HG03097 (cell line): ENCODE results near the gene FAM174B.

Source experiments
- ATAC-seq: cut with Tn5 transposase; IDR thresholded peaks from one replicate; pipeline ENCODE4 v1.9.1; 2021; ENCODE audit not compliant: unreplicated experiment, low FRiP score

Gene FAM174B

DNA sequence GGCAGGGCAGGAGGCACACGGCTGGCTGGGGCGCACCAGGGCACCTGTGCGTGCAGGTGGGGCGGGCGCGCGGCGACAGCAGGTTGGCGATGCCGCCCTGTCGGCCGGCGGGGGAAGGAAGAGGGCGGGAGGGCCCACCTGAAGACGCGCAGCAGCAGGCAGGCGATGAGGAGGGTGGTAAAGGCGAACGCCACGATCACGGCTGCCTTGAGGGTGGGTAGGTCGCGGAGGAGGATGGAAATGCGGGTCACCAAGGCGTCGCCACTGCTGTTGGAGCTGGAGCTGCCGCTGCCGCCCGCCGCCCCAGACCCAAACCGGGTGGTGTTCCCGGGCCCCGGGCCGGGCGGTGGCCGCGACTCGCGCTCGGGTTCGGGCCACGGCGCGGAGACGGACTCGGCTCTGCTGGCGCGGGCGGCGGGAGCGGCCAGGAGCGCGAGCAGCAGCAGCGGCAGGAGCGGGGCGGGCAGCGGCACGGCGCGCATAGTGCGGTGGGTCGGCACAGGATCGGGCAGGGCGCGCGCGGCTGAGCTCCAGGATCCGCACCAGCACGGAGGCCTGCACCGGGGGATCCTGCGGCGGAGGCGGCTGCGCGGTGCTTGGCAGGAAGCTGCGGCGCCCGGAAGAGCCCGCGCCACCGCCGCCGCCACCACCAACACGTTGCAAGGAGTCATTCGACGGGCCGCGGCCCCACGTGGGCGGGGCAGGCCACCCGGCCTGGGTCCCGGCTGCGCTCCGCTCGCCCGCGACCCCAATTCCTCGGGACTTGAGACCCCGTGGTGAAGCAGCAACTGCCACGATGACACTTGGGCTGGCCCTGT, at the start of gene FAM174B:
Gene FAM174B, minus strand, starts transcription at position 598 of the 818 bp plus-strand sequence.
- no peak for ATAC-seq

DNA sequence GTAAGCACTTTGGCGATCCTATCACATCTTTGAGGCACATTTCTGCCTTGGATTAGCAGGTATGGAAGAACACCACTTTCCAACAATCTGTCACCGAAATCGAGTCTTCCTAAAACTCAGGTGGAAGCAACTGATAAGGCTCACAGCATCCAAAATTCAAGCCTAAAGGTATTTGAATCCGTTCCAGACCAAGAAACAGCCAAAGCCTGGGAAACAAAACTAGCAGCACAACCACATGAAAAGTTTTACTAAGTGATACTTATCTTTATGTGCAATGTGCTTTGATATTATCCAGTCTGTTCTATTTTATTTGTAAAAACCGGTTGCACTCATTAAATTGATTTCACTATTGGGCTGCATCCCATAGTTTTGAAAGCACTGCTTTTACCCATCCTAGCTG, 40.5 kb upstream of the FAM174B start:
- no peak for ATAC-seq

DNA sequence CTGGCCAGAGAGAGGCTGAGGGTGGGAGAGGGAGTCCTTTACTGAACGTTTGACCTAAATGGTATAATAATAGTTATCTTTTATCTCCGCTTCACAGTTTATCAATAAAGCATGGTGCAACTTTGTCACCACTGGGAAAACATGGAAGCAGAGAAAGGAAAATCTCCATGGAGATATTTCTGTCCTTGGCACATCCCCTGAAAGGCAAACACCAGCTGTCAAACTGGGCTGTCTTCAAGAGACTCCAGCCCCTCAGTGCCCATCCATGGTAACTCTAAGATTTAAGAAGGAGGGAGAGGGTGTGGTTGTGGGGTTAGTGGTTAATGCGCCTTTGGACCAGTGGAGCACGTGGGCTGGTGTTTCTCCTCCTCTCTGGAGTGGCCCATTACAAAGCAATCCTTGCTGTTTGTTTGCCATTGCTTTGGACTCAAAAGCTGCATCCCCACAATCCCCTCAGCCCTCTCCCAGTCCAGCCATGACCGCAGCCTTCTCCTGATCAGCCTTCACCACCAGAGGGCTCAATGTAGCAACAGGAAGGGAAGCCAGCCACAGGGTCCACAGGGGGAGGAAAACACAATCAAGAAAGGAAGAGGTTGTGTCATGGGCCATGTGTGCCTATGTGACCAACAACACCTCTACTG, 38.2 kb upstream of the FAM174B start:
- no peak for ATAC-seq

GRCh38 chr15:92690395-92690794, 34.8 kb upstream of the FAM174B start:
- ATAC-seq, result no peak

DNA sequence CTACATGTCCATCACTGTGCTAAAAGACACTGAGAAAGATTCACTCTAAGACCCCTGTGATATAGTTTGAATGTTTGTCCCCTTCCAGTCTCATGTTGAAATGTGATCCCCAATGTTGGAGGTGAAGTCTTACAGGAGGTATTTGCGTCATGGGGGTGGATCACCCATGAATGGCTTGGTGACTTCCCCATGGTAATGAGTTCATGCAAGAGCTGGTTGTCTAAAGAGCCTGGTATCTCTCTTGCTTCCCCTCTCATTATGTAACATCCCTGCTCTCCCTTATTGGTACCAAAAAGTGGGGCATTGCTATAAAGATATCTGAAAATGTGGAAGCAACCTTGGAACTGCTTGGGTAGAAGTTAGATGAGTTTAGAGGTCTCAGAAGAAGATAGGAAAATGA, 32.2 kb upstream of the FAM174B start:
- ATAC-seq, result no peak

GRCh38 chr15:92687195-92687602, 31.6 kb upstream of the FAM174B start:
- no peak for ATAC-seq

DNA sequence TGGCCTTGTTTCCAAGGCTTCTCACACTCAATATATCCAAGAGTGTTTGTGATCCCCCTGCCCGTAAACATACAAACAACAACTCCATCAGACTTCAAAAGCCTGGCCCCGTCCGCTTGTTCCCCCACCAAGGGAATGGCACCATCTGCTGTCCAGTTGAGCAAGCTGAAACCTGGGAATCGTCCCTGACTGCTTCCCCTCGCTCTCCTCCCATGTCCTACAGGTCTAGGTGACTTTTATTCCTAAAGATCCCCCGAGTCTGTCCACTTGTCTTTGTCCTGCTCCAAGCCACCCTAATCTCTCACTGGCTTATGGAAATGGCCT, 27.9 kb upstream of the FAM174B start:
- ATAC-seq, result no peak

- ATAC-seq, result no peak
Measured at GRCh38 chr15:92682741-92683510, 27.4 kb upstream of the FAM174B start.

DNA sequence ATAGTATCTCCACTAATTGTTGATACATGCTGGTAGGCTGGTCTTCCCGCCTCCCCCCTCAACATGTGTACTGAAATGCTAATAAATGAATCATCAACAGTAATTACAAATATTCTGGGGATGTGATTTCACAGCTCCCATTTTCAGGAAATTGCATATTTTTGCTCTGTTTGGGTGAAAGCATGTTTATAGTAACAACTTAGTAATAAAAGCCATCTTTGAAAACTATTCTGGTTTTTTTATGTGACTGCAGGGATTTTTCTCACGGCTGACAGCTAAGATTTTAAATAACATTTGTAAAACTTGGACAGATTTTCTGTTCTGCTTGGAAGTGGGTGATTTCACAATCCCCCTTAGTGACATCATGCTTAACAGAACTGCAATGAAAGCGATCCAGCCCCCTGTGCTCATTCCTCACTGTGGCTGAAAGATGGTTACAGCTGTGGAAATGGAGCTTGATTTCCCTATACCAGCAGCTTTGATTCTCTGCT, 25.6 kb upstream of the FAM174B start:
- ATAC-seq, result no peak

DNA sequence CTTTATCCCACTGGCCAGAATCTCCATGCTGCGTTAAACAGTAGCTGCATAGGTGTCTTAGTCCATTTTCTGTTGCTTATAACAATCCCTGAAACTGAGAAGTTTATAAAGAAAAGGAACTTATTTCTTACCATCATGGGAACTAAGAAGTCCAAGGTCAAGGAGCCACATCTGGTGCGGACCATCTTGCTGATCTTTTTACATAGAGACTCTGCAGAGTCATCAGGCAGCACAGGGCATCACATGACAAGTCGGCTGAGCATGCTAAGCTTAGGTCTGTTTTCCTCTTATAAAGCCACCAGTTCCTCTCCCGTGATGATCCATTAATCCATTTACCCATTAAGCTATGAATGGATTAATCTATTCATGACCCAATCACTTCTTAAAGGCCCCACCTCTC, 22.4 kb upstream of the FAM174B start:
- no peak for ATAC-seq

- ATAC-seq, result no peak
Measured at GRCh38 chr15:92676561-92676960, 21.0 kb upstream of the FAM174B start.

- ATAC-seq, result no peak
Measured at GRCh38 chr15:92675485-92675884, 19.9 kb upstream of the FAM174B start.

DNA sequence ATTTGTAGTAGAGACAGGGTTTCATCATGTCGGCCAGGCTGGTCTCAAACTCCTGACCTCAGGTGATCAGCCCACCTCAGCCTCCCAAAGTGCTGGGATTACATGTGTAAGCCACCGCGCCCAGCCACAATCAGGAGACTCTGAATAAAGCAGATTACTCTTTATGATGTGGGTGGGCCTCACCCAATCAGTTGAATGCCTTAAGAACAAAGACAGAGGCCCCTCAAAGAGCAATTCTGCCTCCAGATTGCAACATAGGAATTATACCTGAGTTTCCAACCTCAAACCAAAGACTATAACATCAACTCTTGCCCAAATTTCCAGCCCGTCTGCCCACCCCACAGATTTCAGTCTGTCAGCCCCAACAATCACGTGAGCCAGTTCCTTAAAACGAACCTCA, 18.8 kb upstream of the FAM174B start:
- ATAC-seq, result no peak

DNA sequence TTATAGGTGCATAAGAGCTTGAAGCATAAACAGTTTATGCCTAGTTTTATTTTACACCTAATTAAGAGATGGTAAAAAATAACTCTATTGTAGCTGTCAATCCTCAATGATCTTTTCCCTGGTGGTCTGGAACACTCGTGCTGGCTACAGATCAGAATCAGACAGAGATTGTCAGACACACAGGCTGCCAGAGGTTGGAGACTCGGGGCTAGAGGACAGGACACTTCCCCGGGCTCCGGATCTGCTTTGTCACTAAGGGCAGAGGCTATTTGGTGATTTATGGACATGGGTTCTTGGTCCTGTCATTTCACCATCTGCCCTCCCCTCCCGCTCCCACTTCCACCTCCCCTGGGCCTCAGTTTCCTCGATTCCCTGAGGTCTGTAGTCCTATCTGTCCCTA, 16.5 kb upstream of the FAM174B start:
- no peak for ATAC-seq

- no peak for ATAC-seq
Measured at GRCh38 chr15:92671406-92671805, 15.8 kb upstream of the FAM174B start.

DNA sequence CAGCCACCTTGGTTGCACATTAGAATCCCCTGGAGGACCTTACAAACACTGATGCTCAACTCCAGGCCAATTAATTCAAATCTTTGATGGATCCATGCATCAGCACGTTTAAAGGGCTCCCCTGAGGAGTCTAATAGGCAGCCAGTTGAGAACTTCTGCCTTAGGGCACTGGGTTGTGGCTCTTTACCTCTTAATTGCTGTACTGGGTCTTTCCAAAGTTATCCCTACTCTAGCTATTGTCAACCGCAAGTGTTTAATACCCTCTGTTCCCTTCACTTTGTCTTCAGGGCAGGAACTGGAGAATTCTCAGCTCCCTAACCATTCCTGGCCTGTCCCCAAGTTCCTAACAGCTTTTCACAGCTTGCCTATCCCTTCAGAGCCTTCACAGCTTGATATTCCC, 15.0 kb upstream of the FAM174B start:
- no peak for ATAC-seq

DNA sequence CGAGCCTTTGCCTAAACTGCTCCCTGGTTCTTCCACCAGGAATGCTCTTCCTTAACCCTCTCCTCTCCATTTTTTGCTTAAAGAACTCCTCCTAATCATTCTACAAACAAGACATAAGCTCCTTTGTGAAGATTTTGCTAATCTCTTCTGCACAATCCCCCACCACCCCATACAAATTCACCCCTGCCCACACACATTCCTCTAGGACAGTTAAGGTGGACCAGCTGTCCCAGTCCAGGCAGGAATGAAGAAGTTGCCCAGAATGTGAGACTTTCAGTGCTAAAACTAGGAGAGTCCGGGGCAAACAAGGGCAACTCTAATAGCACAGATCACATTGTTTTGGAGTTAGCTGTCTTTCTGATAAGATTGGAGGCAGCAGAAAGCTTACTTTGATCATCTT, 13.9 kb upstream of the FAM174B start:
- no peak for ATAC-seq

GRCh38 chr15:92668620-92669019, 13.0 kb upstream of the FAM174B start:
- no peak for ATAC-seq

- no peak for ATAC-seq
Measured at GRCh38 chr15:92667970-92668485, 12.5 kb upstream of the FAM174B start.

GRCh38 chr15:92667287-92667904, 11.8 kb upstream of the FAM174B start:
- ATAC-seq, result no peak

- ATAC-seq, result no peak
Measured at GRCh38 chr15:92666780-92667179, 11.2 kb upstream of the FAM174B start.
